GM19395 (cell line): Measurements from ENCODE around the gene CLINT1.
"Not testable (repeated sequence)": the region's sequence is repeated elsewhere in the genome, so short reads cannot be mapped to it uniquely, and the experiment has no call there.

Source experiments
- ATAC-seq: cut with Tn5 transposase; IDR thresholded peaks from one replicate; pipeline ENCODE4 v1.9.1; 2021; ENCODE audit warnings: mild to moderate bottlenecking, moderate library complexity; ENCODE audit not compliant: unreplicated experiment

Gene CLINT1

DNA sequence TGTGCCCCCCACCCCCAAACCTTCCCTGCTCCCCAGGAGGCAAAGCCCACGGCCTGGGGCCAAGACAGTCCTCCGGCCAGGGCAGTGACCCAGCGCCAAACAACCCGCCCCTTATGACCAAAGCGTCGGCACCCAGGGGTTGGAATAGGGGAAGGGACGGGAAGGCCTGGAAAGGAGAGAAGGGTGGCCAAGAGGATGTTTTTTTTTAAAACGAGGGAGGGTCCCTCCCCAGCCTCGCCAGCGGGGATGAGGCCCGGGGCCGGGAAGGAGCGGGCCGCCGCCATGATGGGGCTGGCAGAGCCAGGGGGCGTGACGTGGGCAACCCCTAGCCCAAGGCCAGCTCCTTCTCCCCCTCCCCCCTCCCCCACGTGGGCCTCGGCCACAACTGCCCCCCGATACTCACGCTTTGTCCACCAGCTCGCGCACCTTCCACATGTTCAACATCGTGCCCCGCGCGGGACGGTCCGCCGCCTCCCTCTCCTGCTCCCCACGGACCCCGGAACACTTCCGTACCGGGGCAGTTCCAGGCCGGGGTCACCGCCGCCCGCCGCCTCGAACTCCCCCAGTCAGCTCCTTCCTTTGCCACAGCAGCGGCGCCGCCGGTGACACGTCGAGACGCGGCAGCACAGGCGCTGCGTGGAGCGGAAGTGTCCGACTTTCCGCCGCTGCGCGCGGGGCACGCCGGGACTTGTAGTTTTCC lies at the start of gene CLINT1:
CLINT1 (minus strand) TSS at position 619 of the 700 bp plus-strand sequence; CDS start at position 444, 175 bp downstream.
- peak; percentile 39 for ATAC-seq

- no peak for ATAC-seq
Observed at GRCh38 chr5:157908459-157908858, 49.5 kb upstream of the CLINT1 start.

- ATAC-seq = no peak
Observed at GRCh38 chr5:157907479-157907878, 48.5 kb upstream of the CLINT1 start.

- ATAC-seq = no peak
Observed at GRCh38 chr5:157903117-157903450, 44.1 kb upstream of the CLINT1 start.

DNA sequence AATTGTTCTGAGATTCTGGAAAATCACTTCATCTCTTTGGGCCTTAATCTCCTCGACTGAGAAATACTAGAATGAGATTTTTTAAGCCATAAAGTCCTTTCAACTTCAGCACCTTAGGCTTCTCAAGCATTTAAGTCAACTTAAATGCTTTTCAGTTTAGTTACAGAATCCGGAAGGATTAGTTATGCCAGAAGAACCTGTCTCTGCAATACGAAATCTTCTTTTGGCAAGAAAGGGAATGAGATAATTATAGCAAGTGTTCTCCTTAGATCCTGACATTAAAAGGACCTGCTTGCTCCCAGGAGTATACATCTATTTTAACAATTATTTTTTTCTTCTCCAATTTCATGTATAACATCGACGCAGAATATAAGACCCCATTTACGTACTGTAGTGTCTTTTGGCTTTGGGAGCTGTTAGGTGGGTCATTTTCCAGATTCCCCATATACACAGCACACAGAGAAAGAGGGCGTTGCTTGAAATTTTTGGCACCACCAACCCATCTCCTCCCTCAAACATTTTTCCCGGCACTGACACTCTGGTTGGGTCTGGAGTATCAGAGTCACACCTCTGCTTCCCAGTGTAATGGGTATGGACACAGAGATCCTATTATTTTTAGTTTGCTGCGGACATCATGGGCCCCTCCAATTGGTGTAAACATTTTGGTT lies 43.6 kb upstream of the CLINT1 start:
- no peak for ATAC-seq

DNA sequence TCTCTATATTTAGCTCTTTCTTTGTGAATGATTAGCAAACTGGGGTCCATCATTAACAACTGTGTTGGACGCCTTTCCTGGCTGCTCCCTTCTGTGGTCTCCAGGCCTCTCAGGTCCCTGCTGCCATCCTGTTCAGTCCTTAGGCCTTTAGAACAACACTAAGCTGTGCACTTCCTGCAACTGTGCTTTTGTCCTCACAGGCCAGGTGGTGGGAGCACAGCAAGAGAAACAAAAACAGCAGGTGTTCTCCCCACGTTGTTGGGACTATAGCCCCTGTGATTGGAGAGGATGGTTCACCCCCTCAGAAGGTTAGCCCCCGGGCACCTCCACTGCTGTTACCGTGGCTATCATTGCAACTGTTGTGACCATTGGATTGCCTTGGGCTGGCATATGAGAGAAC lies 41.7 kb upstream of the CLINT1 start:
- ATAC-seq = peak; percentile 82

- ATAC-seq = no peak
Observed at GRCh38 chr5:157893611-157894010, 34.7 kb upstream of the CLINT1 start.

DNA sequence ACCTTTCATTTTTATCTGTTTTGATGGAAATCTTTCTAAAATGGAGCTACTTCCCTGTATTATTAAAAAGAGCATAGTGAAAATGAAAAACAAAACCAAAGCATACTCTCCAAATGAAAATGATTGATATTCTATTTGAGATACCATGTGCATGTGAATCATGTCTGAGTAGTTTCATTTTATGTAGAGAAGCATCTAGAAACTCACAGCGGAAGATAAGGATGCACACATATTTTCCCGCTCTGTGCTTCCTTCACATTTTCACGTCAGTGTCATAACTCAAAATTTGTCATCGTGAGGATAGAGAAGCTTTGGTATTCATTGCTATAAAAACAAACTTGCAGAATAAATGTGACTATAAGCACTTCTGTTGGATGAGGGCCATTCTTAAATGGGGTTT lies 34.0 kb upstream of the CLINT1 start:
- no peak for ATAC-seq

DNA sequence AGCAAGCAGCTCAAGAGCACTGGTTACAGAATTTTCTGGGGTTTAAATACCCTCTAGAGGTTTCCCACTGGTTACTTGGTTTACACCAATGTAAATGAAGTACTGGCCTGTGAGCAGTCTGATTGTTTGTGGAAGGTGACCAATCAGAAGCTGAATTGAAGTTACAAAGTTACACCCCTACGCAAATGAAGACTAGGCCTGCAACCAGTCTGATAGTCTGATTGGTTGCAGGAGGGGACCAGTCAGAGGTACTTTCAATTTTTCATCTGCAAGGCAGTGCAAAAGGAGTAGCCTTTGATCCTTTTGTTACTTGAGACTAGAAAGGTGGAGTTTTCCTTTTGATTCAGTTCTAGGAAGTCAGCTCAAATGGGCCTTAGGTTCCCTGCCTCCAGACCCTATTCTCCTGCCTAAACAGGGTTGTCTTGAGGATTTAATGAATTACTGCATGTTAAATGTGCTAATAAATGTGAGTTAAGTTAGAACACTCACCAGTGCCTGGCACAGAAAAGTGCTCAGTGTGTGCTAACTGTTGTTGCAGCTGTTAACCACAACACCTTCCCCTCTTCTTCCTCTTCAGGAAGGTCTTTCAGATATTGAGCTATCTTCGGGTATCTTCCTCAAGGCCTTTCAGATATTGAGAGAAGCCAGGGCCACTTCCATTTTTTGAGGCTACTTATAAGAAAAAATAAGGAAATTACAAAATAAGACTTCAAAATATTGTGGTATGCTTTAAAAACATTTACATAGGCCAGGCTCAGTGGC lies 32.1 kb upstream of the CLINT1 start:
- no peak for ATAC-seq

- no peak for ATAC-seq
Observed at GRCh38 chr5:157888814-157889532, 30.0 kb upstream of the CLINT1 start.

GRCh38 chr5:157886796-157887380 lies 27.9 kb upstream of the CLINT1 start:
- ATAC-seq = no peak

DNA sequence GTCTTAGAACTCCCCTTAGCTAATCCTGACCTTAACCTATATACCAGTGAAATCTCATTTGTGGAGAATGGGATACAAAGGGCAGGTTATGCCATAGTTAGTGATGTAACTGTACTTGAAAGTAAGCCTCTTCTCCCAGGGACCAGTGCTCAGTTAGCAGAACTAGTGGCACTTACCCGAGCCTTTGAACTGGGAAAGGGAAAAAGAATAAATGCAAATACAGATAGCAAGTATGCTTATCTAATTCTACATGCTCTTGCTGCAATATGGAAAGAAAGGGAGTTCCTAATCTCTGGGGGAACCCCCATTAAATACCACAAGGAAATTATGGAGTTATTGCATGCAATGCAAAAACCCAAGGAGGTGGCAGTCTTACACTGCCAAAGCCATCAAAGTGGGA lies 26.1 kb upstream of the CLINT1 start:
- ATAC-seq = not testable (repeated sequence)

- not testable (repeated sequence) for ATAC-seq
Observed at GRCh38 chr5:157881498-157881897, 22.6 kb upstream of the CLINT1 start.

- ATAC-seq = no peak
Observed at GRCh38 chr5:157877821-157878220, 18.9 kb upstream of the CLINT1 start.

- no peak for ATAC-seq
Observed at GRCh38 chr5:157874861-157875260, 15.9 kb upstream of the CLINT1 start.

- no peak for ATAC-seq
Observed at GRCh38 chr5:157870837-157871834, 12.2 kb upstream of the CLINT1 start.

DNA sequence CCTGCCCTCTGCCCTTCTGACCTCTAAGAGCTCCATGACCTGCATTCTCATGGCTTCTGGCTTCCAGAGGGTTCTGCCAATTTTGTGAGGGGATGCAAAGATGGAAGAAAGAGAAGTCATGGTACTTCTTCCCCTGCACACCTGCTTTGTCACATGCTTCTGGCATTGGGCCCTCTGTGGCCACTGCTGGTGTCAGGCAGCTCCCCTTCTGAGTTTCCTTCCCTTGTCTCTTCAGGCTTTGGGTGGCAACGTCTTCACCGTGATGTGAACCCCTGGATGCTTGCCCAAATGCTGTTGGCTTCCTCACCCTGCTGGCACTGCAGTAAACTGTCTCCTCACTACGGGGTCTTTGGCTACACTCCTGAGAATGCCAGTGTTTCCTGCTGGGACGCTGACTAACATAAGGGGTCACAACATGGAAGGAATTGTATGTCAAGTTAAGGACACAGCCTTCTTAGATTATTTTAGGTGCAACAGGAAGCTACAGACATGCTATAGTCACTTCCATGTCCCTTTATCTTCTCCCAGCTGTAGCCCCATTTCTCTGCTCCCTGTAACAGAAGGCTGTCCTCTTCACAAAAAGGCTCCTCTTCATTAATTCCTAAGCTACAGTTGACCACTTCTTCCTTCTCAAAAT lies 8.9 kb upstream of the CLINT1 start:
- ATAC-seq = no peak

DNA sequence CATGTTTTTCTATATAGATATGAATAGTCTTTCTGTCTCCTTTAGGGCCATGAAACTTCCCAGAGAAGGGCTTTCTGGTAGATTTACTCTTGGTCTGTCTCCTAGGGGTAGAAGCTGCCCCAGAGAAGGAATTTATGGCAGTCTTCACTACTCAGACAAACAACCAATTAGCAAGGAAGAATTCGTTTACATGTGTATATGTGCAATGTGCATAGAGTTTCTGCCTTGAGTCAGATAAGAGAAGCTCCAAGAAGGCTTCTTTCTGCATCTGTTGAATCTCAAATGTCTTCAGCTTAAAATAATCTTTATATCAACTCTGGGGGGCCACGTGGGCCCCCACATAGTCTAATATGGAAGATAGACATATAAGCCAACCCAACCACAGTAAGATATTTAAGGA lies 7.6 kb upstream of the CLINT1 start:
- ATAC-seq = no peak

DNA sequence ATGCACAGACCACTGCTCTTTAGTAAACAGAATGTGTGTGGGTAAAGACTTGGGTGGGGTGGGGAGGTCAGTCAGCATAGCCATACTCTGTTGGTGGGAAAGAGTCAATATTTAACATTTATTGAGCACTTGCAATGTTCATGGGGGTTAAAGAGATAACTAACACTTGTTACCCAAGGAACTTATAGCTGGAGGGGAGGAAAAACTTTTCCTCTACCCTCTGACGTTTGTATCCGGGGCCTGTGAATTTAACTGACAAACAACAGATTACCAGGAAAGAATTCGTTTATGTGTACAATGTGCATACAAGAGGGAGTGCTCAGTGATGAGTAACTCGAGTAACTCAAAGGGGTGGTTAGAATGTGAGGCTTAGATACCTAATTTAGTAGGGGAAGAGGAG lies 6.8 kb upstream of the CLINT1 start:
- no peak for ATAC-seq
